HEK293T (cell line): ENCODE data around the gene AGTPBP1.

Experiments used
- CTCF ChIA-PET: fragments of 350-600 bp; formaldehyde crosslinking; extraction: SDS; loops from one replicate; lab custom pipeline; 2021; ENCODE audit warnings: antibody characterized with exemption, inconsistent platforms; lab: Yijun Ruan, JAX
- POLR2A ChIA-PET: fragments of 350-600 bp; formaldehyde crosslinking; extraction: SDS; loops from one replicate; lab custom pipeline; 2020; ENCODE audit warnings: antibody characterized with exemption, inconsistent platforms; lab: Yijun Ruan, JAX
- DNase-seq: peaks from one replicate; pipeline ENCODE4 v3.0.0; 2012; ENCODE audit warnings: mixed read lengths; ENCODE audit errors: extremely low spot score
- ARNT ChIP-seq: fragments of 450-650 bp; IDR thresholded peaks from 2 replicates; pipeline ENCODE4 v1.6.1; 2017; ENCODE audit warnings: mild to moderate bottlenecking
- BHLHE40 ChIP-seq: fragments of 450-650 bp; IDR thresholded peaks from 2 replicates; pipeline ENCODE4 v1.6.1; 2016; ENCODE audit warnings: mild to moderate bottlenecking, moderate library complexity, borderline replicate concordance
- CTBP1 ChIP-seq: fragments of 450-650 bp; IDR thresholded peaks from 2 replicates; pipeline ENCODE4 v1.6.1; 2016; ENCODE audit warnings: borderline replicate concordance
- ELF4 ChIP-seq: fragments of 450-650 bp; IDR thresholded peaks from 2 replicates; pipeline ENCODE4 v1.6.1; 2017; ENCODE audit warnings: antibody characterized with exemption
- FOXA1 ChIP-seq: fragments of 450-650 bp; IDR thresholded peaks from 2 replicates; pipeline ENCODE4 v1.6.1; 2016; ENCODE audit warnings: mild to moderate bottlenecking
- FOXK2 ChIP-seq: fragments of 450-650 bp; IDR thresholded peaks from 2 replicates; pipeline ENCODE4 v1.6.1; 2016; ENCODE audit warnings: mild to moderate bottlenecking
- FOXM1 ChIP-seq: fragments of 450-650 bp; IDR thresholded peaks from 2 replicates; pipeline ENCODE4 v1.6.1; 2017; ENCODE audit warnings: mild to moderate bottlenecking, borderline replicate concordance
- HDGF ChIP-seq: fragments of 450-650 bp; IDR thresholded peaks from 2 replicates; pipeline ENCODE4 v1.6.1; 2017; ENCODE audit warnings: antibody characterized with exemption, borderline replicate concordance
- L3MBTL2 ChIP-seq: fragments of 450-650 bp; conservative IDR thresholded peaks from 2 replicates; pipeline ENCODE4 v1.6.1; 2016; ENCODE audit warnings: mild to moderate bottlenecking
- LEF1 ChIP-seq: fragments of 450-650 bp; IDR thresholded peaks from 2 replicates; pipeline ENCODE4 v1.6.1; 2017; ENCODE audit warnings: mild to moderate bottlenecking, borderline replicate concordance
- NFRKB ChIP-seq: fragments of 450-650 bp; IDR thresholded peaks from 2 replicates; pipeline ENCODE4 v1.6.1; 2016; ENCODE audit warnings: mild to moderate bottlenecking, moderate library complexity
- PKNOX1 ChIP-seq: fragments of 450-650 bp; IDR thresholded peaks from 2 replicates; pipeline ENCODE4 v1.6.1; 2016
- SP1 ChIP-seq: fragments of 450-650 bp; IDR thresholded peaks from 2 replicates; pipeline ENCODE4 v1.6.1; 2017
- SUZ12 ChIP-seq: fragments of 450-650 bp; IDR thresholded peaks from 2 replicates; pipeline ENCODE4 v1.6.1; 2016; ENCODE audit warnings: mild to moderate bottlenecking
- TARDBP ChIP-seq: fragments of 450-650 bp; IDR thresholded peaks from 2 replicates; pipeline ENCODE4 v1.6.1; 2016
- ZNF384 ChIP-seq: fragments of 450-650 bp; IDR thresholded peaks from 2 replicates; pipeline ENCODE4 v1.6.1; 2016

Gene AGTPBP1

GRCh38 chr9:85615792-85616191 lies 126.0 kb downstream of the AGTPBP1 start:
- TF ChIP-seq L3MBTL2, result no peak
- no peak for TF ChIP-seq ARNT
- TF ChIP-seq FOXA1, result no peak
- no peak for TF ChIP-seq NFRKB
- TF ChIP-seq ELF4, result no peak
- TF ChIP-seq LEF1, result no peak
- TF ChIP-seq FOXK2, result no peak
- DNase-seq, result no peak
- POLR2A ChIA-PET, result no interaction called here
- CTCF ChIA-PET, result no interaction called here

- DNase-seq, result peak; percentile 70
- ChIA-PET CTCF (interaction anchor here (1.0 to 1.4 kb wide), 3 partner anchors 12 to 32 kb away, joined by 3 to 6 read pairs (median 5); no protein-coding TSS in a partner anchor), POLR2A (no interaction called here)
- TF ChIP-seq FOXM1 (peak; percentile 75; the same call in 1 of the 2 replicates), FOXA1 (no peak)
Observed at GRCh38 chr9:85610074-85610860, 131.5 kb downstream of the AGTPBP1 start.

GRCh38 chr9:85605905-85606304 lies 135.8 kb downstream of the AGTPBP1 start:
- CTCF ChIA-PET, result no interaction called here
- no peak for TF ChIP-seq ZNF384
- no peak for TF ChIP-seq SUZ12
- TF ChIP-seq ELF4, result no peak
- TF ChIP-seq FOXA1, result no peak
- no peak for TF ChIP-seq TARDBP
- TF ChIP-seq BHLHE40, result no peak
- no peak for TF ChIP-seq CTBP1
- no peak for TF ChIP-seq LEF1
- no peak for TF ChIP-seq ARNT
- TF ChIP-seq PKNOX1, result no peak
- no peak for TF ChIP-seq FOXM1
- TF ChIP-seq NFRKB, result no peak
- TF ChIP-seq L3MBTL2, result no peak
- no peak for TF ChIP-seq SP1
- no peak for TF ChIP-seq HDGF
- no peak for TF ChIP-seq FOXK2
- POLR2A ChIA-PET, result no interaction called here

GRCh38 chr9:85603936-85604335 lies 137.8 kb downstream of the AGTPBP1 start:
- POLR2A ChIA-PET, result no interaction called here
- CTCF ChIA-PET, result no interaction called here

More at GRCh38 chr9:85605905-85606304, 135.8 kb downstream of the AGTPBP1 start:
- no peak for DNase-seq

GRCh38 chr9:85602742-85603141 lies 139.0 kb downstream of the AGTPBP1 start:
- ChIA-PET POLR2A (no interaction called here), CTCF (no interaction called here)
- no peak for TF ChIP-seq SP1
- no peak for TF ChIP-seq PKNOX1
- TF ChIP-seq FOXK2, result no peak
- no peak for TF ChIP-seq ZNF384
- no peak for TF ChIP-seq FOXA1
- TF ChIP-seq L3MBTL2, result no peak
- no peak for TF ChIP-seq NFRKB
- no peak for TF ChIP-seq BHLHE40
- TF ChIP-seq ELF4, result no peak
- no peak for TF ChIP-seq LEF1
- no peak for TF ChIP-seq TARDBP
- TF ChIP-seq HDGF, result no peak
- no peak for TF ChIP-seq SUZ12
- no peak for TF ChIP-seq ARNT
- no peak for TF ChIP-seq CTBP1
- TF ChIP-seq FOXM1, result no peak
- no peak for DNase-seq

More at GRCh38 chr9:85603936-85604335, 137.8 kb downstream of the AGTPBP1 start:
- TF ChIP-seq SUZ12, result no peak
- no peak for TF ChIP-seq PKNOX1
- TF ChIP-seq TARDBP, result no peak
- no peak for TF ChIP-seq FOXK2
- TF ChIP-seq CTBP1, result no peak
- TF ChIP-seq ZNF384, result no peak
- TF ChIP-seq SP1, result no peak
- no peak for TF ChIP-seq BHLHE40
- TF ChIP-seq FOXA1, result no peak
- no peak for DNase-seq

- TF ChIP-seq CTBP1, result no peak
- TF ChIP-seq BHLHE40, result no peak
- no peak for TF ChIP-seq L3MBTL2
- TF ChIP-seq ARNT, result no peak
- no peak for TF ChIP-seq FOXA1
- no peak for TF ChIP-seq NFRKB
- ChIA-PET CTCF (no interaction called here), POLR2A (no interaction called here)
- DNase-seq, result no peak
Observed at GRCh38 chr9:85600675-85601263, 141.0 kb downstream of the AGTPBP1 start.
